C4-2B (cell line): ENCODE data around the gene RBM28.
"Not testable (repeated sequence)": the region's sequence is repeated elsewhere in the genome, so short reads cannot be mapped to it uniquely, and the experiment has no call there.

Experiments used
- H3K27ac ChIP-seq: fragments of 450-650 bp; 2 replicates; pipeline ENCODE4 v1.5.1; 2017
- ZFX ChIP-seq: fragments of 450-650 bp; IDR thresholded peaks from 2 replicates; pipeline ENCODE4 v1.6.1; 2017
- TF ChIP-seq, protein P1 (sequence below): fragments of 450-650 bp; conservative IDR thresholded peaks from 2 replicates; pipeline ENCODE4 v1.5.1; 2017; ENCODE audit warnings: mild to moderate bottlenecking

RBM28 gene

DNA sequence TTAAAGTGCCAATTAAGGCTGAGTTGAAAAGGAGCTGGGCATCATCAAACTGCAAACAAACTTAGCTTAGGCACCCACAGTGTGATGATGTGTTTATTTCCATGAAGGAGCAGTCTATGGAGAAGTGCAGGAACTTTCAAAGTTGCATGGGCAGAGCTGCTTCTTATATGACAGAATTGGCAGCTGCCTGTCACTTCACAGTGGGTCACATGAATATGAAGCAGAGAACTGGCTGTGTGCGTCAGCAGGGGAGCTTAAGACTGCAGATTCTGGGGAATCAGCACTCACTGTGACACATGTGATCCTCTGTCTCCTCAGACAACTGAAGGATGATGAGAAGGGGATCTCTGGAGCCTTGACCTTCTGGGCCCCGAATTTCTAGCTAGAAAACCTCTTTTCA is 36.6 kb downstream of the RBM28 start:
- H3K27ac ChIP-seq, result no peak overlapping the region
- TF ChIP-seq, protein P1, sequence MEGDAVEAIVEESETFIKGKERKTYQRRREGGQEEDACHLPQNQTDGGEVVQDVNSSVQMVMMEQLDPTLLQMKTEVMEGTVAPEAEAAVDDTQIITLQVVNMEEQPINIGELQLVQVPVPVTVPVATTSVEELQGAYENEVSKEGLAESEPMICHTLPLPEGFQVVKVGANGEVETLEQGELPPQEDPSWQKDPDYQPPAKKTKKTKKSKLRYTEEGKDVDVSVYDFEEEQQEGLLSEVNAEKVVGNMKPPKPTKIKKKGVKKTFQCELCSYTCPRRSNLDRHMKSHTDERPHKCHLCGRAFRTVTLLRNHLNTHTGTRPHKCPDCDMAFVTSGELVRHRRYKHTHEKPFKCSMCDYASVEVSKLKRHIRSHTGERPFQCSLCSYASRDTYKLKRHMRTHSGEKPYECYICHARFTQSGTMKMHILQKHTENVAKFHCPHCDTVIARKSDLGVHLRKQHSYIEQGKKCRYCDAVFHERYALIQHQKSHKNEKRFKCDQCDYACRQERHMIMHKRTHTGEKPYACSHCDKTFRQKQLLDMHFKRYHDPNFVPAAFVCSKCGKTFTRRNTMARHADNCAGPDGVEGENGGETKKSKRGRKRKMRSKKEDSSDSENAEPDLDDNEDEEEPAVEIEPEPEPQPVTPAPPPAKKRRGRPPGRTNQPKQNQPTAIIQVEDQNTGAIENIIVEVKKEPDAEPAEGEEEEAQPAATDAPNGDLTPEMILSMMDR, result no peak
- no peak for TF ChIP-seq ZFX

DNA sequence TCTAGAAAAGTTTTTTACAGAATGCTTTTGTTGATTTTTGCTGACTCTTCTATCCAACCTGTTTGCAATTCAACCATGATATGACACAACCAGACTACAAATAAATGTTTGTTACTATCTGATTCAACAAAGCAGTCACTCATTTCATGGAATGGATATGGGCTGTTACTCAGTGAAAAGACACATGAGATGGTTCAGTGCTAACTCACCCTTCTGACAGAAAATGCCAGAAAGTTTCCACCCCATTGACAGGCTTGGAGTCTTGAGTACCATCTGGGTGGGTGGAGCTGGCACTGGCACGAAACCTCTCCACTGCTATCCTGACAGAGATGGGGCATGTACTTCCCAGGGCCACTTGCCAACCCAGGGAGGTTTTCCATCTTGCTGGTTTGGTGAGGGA is 39.5 kb downstream of the RBM28 start:
- H3K27ac ChIP-seq, result no peak overlapping the region
- TF ChIP-seq, protein P1, result no peak
- TF ChIP-seq ZFX, result no peak

DNA sequence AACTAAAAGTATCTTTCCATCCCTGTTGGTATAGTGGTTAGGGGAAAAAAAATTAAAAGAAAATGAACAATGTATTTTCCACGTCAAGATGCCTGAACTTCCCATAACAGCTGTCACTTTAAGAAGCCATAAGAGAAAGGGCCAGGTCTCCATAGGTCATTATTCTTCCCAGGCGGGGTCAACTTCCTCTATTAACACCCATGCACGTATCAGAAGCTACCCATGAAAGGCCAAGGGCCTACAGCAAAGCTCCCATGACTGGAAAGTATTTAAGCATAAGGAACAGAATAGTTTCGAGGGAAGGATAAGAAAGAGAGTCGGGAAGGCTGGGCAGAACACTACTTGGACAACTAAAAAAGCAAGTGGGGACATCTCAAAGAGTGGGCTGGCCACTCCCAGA is 40.1 kb downstream of the RBM28 start:
- TF ChIP-seq, protein P1, result no peak
- TF ChIP-seq ZFX, result no peak

DNA sequence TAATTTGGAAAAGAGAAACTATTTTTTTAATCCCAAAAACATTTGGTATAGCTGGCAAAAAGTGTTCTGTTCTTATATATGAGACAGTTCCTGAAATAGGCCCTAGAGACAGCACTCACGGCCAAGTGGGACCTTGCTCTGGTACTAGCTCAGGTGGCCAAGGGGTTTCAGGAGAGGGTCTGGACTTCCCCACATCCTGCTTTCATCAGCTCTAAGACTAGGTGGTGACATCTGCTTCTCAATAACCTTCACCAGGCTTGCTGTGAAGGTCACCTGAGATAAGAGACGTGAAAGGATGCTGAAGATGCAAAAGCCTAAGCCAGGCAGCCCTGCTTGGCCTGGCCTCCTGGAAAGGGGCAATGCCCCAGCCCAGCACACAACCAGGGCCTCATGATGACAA is 40.6 kb downstream of the RBM28 start:
- TF ChIP-seq, protein P1, result no peak

More for the DNA sequence above, 40.1 kb downstream of the RBM28 start:
- H3K27ac ChIP-seq, result no peak overlapping the region

DNA sequence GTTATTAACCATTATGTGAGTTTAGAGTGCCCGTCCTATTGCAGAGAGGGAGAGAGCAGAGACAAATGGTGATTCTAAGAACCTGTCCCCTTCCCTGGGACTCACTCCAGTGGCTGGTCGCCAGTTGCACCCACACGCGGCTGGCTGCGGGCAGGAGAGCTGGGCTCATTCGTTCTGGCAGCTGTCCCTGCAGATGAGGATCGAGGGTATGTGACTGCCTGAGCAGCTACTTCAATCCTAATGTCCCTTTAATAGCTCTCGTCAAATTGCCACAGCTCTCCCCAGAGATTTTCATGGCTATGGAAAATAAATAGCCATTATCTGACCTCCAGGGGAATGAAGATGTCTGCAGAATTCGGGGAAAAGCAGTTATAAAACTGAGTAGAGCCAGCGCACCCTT is 41.6 kb downstream of the RBM28 start:
- H3K27ac ChIP-seq, result no peak overlapping the region
- TF ChIP-seq, protein P1, result no peak
- no peak for TF ChIP-seq ZFX

More for the DNA sequence above, 40.6 kb downstream of the RBM28 start:
- no peak overlapping the region for H3K27ac ChIP-seq

DNA sequence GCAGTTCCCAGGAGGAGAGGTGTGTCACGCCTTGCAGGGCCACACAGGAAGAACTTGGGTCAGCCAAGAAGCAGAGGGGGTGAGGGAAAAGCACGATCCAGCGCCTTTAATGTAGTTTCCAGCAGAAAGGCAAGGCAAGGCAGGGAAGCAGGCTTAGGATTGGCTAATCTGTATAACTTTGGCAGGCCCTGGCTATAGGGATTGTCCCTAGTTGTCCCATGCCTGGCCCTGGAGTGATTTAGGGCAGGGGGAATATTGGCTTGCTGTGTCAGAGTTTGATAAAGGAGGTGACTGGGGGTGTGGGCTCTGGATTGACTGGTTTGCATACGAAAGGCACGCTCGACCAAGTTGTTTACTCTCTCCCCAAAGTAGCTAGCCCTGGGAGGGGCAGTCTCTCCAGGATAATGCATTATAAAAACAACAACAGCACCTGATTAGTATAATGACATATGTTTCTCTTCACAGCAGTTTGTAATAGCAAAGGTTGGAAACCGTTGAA is 44.5 kb downstream of the RBM28 start:
- no peak for TF ChIP-seq ZFX
- TF ChIP-seq, protein P1, result no peak
- H3K27ac ChIP-seq, result no peak overlapping the region

DNA sequence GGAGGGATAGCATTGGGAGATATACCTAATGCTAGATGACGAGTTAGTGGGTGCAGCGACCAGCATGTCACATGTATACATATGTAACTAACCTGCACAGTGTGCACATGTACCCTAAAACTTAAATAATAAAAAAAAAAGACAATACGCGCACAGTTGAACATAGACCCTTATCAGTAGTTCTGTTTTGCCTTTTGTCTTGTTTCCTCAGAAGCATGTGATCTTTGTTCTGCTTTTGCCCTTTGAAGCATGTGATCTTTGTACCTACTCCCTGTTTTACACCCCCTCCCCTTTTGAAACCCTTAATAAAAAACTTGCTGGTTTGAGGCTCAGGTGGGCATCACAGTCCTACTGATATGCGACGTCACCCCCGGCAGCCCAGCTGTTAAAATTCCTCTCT is 45.7 kb downstream of the RBM28 start:
- not testable (repeated sequence) for H3K27ac ChIP-seq

DNA sequence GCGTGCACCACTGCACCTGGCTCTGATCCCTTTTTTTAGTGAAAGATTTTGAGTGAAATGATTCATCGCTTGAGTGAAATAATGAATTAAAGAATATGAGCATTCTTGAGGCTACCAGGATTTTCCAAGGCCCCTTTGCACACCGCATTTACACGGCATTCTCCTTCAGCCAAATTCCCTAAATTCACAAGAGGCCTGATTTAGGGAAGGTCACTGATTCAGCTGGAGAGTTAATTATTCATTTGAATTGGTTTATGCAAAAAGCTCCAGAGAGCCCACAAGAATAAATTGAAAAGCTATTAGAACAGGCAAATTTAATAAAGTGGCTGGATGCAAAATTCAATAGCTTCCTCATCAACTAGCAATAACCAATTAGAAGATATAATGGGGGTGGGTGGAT is 56.2 kb downstream of the RBM28 start:
- H3K27ac ChIP-seq, result no peak overlapping the region
- no peak for TF ChIP-seq ZFX
- TF ChIP-seq, protein P1, result no peak
